ENCODE measurements around the gene SHOC2.

Gene SHOC2

DNA sequence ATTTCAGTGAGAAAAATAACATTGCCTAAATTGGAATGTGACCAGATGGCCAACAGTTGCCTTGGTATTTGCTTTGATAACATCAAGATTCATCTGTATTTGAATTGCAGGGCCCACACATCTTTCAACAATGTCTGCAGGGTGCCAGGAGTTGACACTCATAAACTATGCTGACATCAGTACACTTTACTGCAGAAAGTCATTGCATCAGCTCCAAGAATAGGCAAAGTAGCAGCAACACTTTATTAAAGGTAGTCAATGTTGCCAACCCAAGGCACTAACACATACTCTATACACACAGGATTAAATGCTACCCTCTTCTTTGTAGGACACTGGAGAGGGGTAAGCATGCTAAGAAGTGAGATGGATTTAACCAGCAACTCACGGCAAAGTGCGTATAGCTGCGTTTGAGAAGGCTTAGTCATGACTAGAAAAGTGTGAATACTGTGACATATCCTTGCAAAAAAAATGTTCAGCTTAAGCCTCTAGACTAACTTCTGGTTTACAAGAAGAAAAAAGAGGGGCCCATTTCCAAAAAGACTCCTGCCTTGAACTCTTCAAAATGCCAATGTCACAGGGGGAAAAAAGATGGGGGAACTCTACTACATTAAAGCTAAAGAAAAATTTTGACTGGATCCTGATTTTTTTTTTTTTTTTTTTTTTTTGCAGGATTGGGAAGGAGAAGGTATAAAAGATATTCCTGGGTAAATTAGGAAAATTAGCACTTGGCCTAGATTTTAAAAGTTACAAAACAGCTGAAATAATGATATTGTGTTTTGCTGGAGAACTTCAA is 2.7 kb upstream of the SHOC2 start:
- TF ChIP-seq EZH2phosphoT487 (IDR thresholded peaks at IDR 0.05; ENCODE audit: low read depth) = no peak
- TF ChIP-seq, protein P1, sequence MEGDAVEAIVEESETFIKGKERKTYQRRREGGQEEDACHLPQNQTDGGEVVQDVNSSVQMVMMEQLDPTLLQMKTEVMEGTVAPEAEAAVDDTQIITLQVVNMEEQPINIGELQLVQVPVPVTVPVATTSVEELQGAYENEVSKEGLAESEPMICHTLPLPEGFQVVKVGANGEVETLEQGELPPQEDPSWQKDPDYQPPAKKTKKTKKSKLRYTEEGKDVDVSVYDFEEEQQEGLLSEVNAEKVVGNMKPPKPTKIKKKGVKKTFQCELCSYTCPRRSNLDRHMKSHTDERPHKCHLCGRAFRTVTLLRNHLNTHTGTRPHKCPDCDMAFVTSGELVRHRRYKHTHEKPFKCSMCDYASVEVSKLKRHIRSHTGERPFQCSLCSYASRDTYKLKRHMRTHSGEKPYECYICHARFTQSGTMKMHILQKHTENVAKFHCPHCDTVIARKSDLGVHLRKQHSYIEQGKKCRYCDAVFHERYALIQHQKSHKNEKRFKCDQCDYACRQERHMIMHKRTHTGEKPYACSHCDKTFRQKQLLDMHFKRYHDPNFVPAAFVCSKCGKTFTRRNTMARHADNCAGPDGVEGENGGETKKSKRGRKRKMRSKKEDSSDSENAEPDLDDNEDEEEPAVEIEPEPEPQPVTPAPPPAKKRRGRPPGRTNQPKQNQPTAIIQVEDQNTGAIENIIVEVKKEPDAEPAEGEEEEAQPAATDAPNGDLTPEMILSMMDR (IDR thresholded peaks at IDR 0.05; ENCODE audit: low read depth, low read length) = no peak
- Histone ChIP-seq H4K20me1 (ENCODE audit: insufficient read depth, low read length) (peaks cover 10% of the 10 kb centered on the region; the same call in 1 of the 2 replicates), H3K4me1 (ENCODE audit: low read length) (peaks cover 12% of the 10 kb centered on the region; the same call in 1 of the 2 replicates), H3K36me3 (replicated peaks; ENCODE audit: low read depth, low read length) (no peaks in the 10 kb centered on the region), H3K4me3 (ENCODE audit: low read length) (no peak overlapping the region), H3K9ac (ENCODE audit: low read length) (no peak overlapping the region), H3K79me2 (ENCODE audit: low read length) (peaks cover 23% of the 10 kb centered on the region), H3K4me2 (ENCODE audit: low read length) (no peak overlapping the region), H3K27me3 (ENCODE audit: low read depth, low read length) (no peaks in the 10 kb centered on the region), H3K9me3 (ENCODE audit: insufficient read depth, low read length) (no peaks in the 10 kb centered on the region), H3K27ac (ENCODE audit: low read length) (no peak overlapping the region), H2AFZ (ENCODE audit: low read depth, low read length) (no peak overlapping the region)

DNA sequence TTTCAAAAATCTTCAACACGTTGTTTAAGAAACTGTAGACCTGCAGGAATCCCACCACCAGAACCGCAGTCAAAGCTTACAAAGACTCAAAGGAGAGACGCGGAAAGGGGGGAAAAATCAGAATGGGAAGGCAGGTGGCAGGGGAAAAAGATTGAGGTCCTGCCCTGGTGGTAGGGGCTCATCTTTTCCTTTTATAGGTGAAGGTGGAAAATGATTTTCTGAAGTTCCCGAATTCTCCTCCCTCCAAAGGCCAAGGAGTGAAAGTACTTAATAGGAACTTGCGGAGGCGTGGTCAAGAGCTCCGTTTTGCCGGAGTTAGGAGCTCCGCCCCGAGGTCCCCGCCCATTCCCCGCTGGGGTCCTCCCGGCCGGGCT is 1.1 kb upstream of the SHOC2 start:
- peaks cover 24% of the 10 kb centered on the region for H3K4me1 ChIP-seq (ENCODE audit: low read length)
- H2AFZ ChIP-seq (ENCODE audit: low read depth, low read length) = peak overlapping the region; percentile 94

DNA sequence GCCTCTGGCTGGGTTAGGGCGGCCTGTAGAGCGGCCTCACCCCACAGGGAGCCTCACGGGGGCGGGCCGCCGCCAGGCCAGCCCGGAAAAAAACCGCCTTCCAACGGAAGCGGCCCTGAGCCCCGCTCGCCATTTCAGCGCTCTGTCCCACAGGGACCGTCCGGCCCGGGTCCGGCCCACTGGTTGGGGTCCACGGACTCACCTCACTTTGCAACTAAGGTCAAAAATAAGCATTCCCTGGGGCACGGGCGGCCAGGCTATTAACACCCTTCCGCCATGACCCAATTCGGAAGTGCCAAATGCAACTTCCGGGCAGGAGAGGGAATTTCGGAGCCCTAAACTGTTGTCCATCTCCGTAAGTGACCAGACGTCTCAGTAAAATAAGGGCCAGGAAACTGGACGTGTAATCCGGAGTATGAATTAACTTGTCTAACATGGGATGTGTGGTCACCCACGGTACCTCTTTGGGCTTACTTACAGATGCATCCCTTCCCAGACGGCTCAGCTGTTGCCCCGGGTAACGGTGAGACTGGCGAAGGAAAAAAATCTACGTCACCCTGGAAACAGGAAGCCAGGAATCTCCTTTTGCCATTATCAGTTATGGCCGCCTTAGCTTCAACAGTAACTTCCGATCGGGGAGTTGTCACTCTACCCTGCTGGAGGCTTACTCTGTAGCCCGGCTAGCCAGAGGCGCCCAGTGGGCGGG is 608 bp upstream of the SHOC2 start, which contains the start of gene BBIP1:
Gene BBIP1, minus strand, starts transcription at position 538 of the 706 bp plus-strand sequence. CDS start 1,023 bp downstream, outside the sequence.
- H3K4me3 ChIP-seq (ENCODE audit: low read length) = peak within 1 kb of the TSS; percentile 99
- peak within 1 kb of the TSS; percentile 94 for H2AFZ ChIP-seq (ENCODE audit: low read depth, low read length)
- H3K4me2 ChIP-seq (ENCODE audit: low read length) = peak within 1 kb of the TSS; percentile 84
- H3K36me3 ChIP-seq (replicated peaks; ENCODE audit: low read depth, low read length) = no peaks in the 10 kb centered on the region
- TF ChIP-seq, protein P1 (IDR thresholded peaks at IDR 0.05; ENCODE audit: low read depth, low read length) = no peak
- TF ChIP-seq EZH2phosphoT487 (IDR thresholded peaks at IDR 0.05; ENCODE audit: low read depth) = no peak
- no peaks in the 10 kb centered on the region for H3K27me3 ChIP-seq (ENCODE audit: low read depth, low read length)
- H3K4me1 ChIP-seq (ENCODE audit: low read length) = peaks cover 29% of the 10 kb centered on the region
- H3K9me3 ChIP-seq (ENCODE audit: insufficient read depth, low read length) = no peaks in the 10 kb centered on the region
- peaks cover 26% of the 10 kb centered on the region for H4K20me1 ChIP-seq (ENCODE audit: insufficient read depth, low read length)
- H3K27ac ChIP-seq (ENCODE audit: low read length) = peak within 1 kb of the TSS; percentile 89
- peaks cover 43% of the 10 kb centered on the region for H3K79me2 ChIP-seq (ENCODE audit: low read length)
- peak within 1 kb of the TSS; percentile 97 for H3K9ac ChIP-seq (ENCODE audit: low read length)

More for the DNA sequence above, 1.1 kb upstream of the SHOC2 start:
- Histone ChIP-seq H4K20me1 (ENCODE audit: insufficient read depth, low read length) (peaks cover 21% of the 10 kb centered on the region), H3K4me3 (ENCODE audit: low read length) (peak overlapping the region; percentile 99), H3K36me3 (replicated peaks; ENCODE audit: low read depth, low read length) (no peaks in the 10 kb centered on the region), H3K4me2 (ENCODE audit: low read length) (peak overlapping the region; percentile 75), H3K27ac (ENCODE audit: low read length) (peak overlapping the region; percentile 89), H3K9me3 (ENCODE audit: insufficient read depth, low read length) (no peaks in the 10 kb centered on the region), H3K27me3 (ENCODE audit: low read depth, low read length) (no peaks in the 10 kb centered on the region), H3K79me2 (ENCODE audit: low read length) (peaks cover 38% of the 10 kb centered on the region), H3K9ac (ENCODE audit: low read length) (peak overlapping the region; percentile 97)
- TF ChIP-seq EZH2phosphoT487 (IDR thresholded peaks at IDR 0.05; ENCODE audit: low read depth) = no peak

DNA sequence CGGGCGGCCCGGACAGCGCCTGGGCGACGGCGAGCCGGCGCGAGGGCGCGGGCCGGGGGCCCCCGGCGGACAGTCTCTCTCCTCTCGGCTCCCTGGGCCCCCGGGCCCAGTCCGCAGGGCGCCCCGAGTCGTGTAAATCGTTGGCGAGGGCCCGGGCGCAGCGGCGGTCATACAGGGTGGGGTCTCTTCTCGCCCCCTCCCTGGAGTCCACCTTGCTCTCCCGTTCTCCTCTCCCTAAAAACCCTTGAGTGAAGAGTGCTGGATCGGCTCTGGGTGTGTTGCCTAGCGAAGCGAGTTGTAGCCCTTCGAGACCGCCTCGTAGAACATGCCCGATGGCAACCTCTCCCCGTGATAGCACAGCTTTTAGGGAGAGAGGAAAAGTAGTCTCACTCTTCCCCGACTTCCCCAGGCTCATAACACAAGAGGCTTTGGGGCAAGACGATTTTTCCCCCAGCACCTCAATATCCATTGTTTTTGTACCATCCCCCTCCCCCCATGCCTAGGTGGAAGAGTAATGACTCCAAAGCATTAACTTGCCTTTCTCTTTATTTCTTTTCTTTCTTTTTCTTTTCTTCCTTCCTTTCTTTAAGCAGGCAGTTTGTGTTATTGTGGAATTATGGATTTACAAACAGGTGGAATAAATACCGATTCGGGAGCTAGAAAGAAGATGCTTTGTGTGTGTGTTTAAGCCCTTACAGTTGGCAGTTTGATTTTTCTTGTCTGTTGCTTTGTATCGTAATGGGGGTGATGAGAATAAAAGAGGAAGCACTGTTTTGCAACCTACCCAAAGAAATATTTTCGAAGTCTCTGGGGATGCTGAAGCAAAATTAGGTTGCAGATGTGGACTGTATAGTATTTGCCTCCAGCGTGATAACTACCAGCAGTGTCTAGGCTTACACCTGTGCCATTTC is 822 bp downstream of the SHOC2 start:
- H3K27me3 ChIP-seq (ENCODE audit: low read depth, low read length) = no peaks in the 10 kb centered on the region
- peak overlapping the region; percentile 98 for H3K4me3 ChIP-seq (ENCODE audit: low read length)
- TF ChIP-seq, protein P1 (IDR thresholded peaks at IDR 0.05; ENCODE audit: low read depth, low read length) = no peak
- no peak for TF ChIP-seq EZH2phosphoT487 (IDR thresholded peaks at IDR 0.05; ENCODE audit: low read depth)
- H3K4me2 ChIP-seq (ENCODE audit: low read length) = peak overlapping the region; percentile 84
- H3K4me1 ChIP-seq (ENCODE audit: low read length) = peaks cover 38% of the 10 kb centered on the region
- H3K9me3 ChIP-seq (ENCODE audit: insufficient read depth, low read length) = no peaks in the 10 kb centered on the region
- no peak overlapping the region; the same call in 1 of the 2 replicates for H2AFZ ChIP-seq (ENCODE audit: low read depth, low read length)
- H4K20me1 ChIP-seq (ENCODE audit: insufficient read depth, low read length) = peaks cover 38% of the 10 kb centered on the region
- peak overlapping the region; percentile 90 for H3K9ac ChIP-seq (ENCODE audit: low read length)
- H3K79me2 ChIP-seq (ENCODE audit: low read length) = peaks cover 57% of the 10 kb centered on the region
- peak overlapping the region; percentile 84 for H3K27ac ChIP-seq (ENCODE audit: low read length)
- H3K36me3 ChIP-seq (replicated peaks; ENCODE audit: low read depth, low read length) = no peaks in the 10 kb centered on the region
